Ascending aorta (tissue), 2 donors: ENCODE data around the gene FAM131B. TPM values are rescaled to one million over a fixed set of nuclear protein-coding genes. Genes with fewer than 3 reads are reported as not detected.

Source experiments
- DNase-seq, 2 donors: peaks; one replicate each; pipeline ENCODE4 v3.0.0-alpha.2; 2019; ENCODE audit warnings: low spot score in 2 of 2
- H3K27ac ChIP-seq, 2 donors: fragments of 200-600 bp; sonication (generic); one replicate each; pipeline ENCODE4 v1.5.1; 2016 to 2017; ENCODE audit warnings: mild to moderate bottlenecking in 1 of 2
- H3K27me3 ChIP-seq: fragments of 200-600 bp; sonication (generic); one replicate; pipeline ENCODE4 v1.5.1; 2017
- H3K36me3 ChIP-seq, 2 donors: fragments of 200-600 bp; sonication (generic); one replicate each; pipeline ENCODE4 v1.5.1; 2016
- H3K4me1 ChIP-seq, 2 donors: fragments of 200-600 bp; sonication (generic); one replicate each; pipeline ENCODE4 v1.5.1; 2016 to 2017; ENCODE audit warnings: mild to moderate bottlenecking in 1 of 2
- H3K4me3 ChIP-seq, 2 donors: fragments of 200-600 bp; sonication (generic); one replicate each; pipeline ENCODE4 v1.5.1; 2016 to 2017; ENCODE audit warnings: mild to moderate bottlenecking in 1 of 2
- H3K9me3 ChIP-seq, 2 donors: fragments of 200-600 bp; sonication (generic); one replicate each; pipeline ENCODE4 v1.5.1; 2016
- intact Hi-C: fragments of 100-400 bp; cut with DNase I; formaldehyde crosslinking; loops from one replicate; pipeline ENCODE4 v1.15.1; 2023
- total RNA-seq: library from RNA; depleted of rRNA; stranded (reverse); fragments of >200 nt; gene quantifications from one replicate; pipeline ENCODE4 v1.1.0, GENCODE V29; 2016
- TF ChIP-seq, protein P1 (sequence below), 3 experiments: fragments of 200-600 bp in 2 of 3; fragments of 450-650 bp in 1 of 3; sonication (generic) in 2 of 3; IDR thresholded peaks; one replicate each; pipeline ENCODE4 v1.5.1; 2016 to 2019; ENCODE audit warnings: antibody characterized with exemption in 3 of 3, mild to moderate bottlenecking in 1 of 3, moderate library complexity in 1 of 3

FAM131B gene
- total RNA-seq, 1 donor from 2014 or later = 0.53 TPM

DNA sequence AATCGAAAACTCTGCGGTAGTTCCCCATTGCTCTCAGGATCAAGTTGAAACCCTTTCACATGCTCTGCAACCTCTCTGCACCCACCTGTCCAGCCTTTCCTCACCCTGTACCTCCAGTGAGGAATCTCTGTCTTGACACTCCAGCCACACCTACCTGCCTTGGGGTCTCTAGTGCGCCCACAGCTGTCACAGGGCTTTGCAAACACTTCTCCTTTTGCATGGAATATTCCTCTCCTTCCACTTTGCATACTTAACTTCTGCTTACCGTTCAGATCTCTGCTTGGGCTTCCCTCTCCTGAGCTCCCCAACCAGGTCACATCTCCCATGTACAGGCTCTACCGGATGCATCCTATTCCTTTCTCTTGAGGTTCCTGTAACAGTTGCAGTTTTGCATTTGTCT is 12.0 kb upstream of the FAM131B start:
- H3K27me3 ChIP-seq = no peaks in the 10 kb centered on the region
- TF ChIP-seq, protein P1, sequence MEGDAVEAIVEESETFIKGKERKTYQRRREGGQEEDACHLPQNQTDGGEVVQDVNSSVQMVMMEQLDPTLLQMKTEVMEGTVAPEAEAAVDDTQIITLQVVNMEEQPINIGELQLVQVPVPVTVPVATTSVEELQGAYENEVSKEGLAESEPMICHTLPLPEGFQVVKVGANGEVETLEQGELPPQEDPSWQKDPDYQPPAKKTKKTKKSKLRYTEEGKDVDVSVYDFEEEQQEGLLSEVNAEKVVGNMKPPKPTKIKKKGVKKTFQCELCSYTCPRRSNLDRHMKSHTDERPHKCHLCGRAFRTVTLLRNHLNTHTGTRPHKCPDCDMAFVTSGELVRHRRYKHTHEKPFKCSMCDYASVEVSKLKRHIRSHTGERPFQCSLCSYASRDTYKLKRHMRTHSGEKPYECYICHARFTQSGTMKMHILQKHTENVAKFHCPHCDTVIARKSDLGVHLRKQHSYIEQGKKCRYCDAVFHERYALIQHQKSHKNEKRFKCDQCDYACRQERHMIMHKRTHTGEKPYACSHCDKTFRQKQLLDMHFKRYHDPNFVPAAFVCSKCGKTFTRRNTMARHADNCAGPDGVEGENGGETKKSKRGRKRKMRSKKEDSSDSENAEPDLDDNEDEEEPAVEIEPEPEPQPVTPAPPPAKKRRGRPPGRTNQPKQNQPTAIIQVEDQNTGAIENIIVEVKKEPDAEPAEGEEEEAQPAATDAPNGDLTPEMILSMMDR (IDR thresholded peaks at IDR 0.05) = no peak
- intact Hi-C loops = no loop called here
- H3K36me3 ChIP-seq = no peaks in the 10 kb centered on the region
- H3K4me1 ChIP-seq = no peaks in the 10 kb centered on the region
- no peak for DNase-seq
- no peaks in the 10 kb centered on the region for H3K9me3 ChIP-seq
- H3K27ac ChIP-seq = no peak overlapping the region
- H3K4me3 ChIP-seq = no peak overlapping the region

DNA sequence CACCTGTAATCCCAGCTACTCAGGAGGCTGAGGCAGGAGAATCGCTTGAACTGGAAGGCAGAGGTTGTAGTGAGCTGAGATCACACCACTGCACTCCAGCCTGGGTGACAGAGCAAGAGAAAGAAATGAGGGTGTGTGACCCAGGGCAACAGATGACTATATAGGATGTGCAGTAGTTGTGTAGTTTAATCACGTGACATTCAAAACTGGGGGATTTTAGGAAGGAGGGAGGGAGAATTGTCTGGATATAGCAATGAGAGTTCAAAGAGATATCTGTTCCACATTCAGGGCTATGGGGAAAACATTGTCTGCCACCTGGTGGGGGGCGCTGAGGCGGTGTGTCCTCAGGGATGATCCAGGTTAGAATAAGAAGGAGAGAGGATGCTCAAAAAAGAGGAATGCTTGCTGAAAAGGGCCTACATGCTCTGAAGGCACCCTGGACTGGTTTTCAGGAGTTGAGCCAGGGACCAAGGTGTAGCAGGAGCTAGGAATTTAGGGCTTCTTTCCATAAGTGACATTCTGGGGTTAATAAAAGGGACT is 10.8 kb upstream of the FAM131B start:
- H3K4me3 ChIP-seq = no peak overlapping the region
- no peak overlapping the region for H3K27ac ChIP-seq
- no peaks in the 10 kb centered on the region for H3K4me1 ChIP-seq
- H3K9me3 ChIP-seq = no peaks in the 10 kb centered on the region
- TF ChIP-seq, protein P1 (IDR thresholded peaks at IDR 0.05) = no peak
- no peaks in the 10 kb centered on the region for H3K27me3 ChIP-seq
- no peaks in the 10 kb centered on the region for H3K36me3 ChIP-seq
- intact Hi-C loops = no loop called here
- no peak for DNase-seq

DNA sequence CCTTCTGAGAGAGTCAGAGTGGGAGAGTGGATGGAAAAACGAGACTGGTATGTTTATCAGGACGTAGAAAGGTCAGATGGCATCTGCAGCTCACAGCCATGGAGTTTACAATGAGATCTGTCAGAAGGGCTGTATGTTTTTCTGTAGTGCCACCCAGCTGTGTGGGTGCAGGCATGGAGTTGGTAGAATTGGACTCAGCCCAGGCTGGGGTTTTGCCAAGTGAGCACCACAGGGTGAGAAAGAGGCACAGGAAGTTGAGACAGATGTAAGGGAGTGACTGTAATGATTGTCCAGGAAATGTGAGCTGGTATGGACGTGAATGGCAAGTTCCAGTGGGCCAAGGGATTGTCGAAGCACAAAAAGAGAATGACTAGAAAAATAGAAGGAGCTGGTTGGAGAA is 9.6 kb upstream of the FAM131B start:
- Histone ChIP-seq H3K27me3 (no peaks in the 10 kb centered on the region), H3K27ac (no peak overlapping the region), H3K9me3 (no peaks in the 10 kb centered on the region), H3K4me1 (no peaks in the 10 kb centered on the region), H3K36me3 (no peaks in the 10 kb centered on the region), H3K4me3 (no peak overlapping the region)
- TF ChIP-seq, protein P1 (IDR thresholded peaks at IDR 0.05) = no peak
- no peak for DNase-seq
- intact Hi-C loops = no loop called here

DNA sequence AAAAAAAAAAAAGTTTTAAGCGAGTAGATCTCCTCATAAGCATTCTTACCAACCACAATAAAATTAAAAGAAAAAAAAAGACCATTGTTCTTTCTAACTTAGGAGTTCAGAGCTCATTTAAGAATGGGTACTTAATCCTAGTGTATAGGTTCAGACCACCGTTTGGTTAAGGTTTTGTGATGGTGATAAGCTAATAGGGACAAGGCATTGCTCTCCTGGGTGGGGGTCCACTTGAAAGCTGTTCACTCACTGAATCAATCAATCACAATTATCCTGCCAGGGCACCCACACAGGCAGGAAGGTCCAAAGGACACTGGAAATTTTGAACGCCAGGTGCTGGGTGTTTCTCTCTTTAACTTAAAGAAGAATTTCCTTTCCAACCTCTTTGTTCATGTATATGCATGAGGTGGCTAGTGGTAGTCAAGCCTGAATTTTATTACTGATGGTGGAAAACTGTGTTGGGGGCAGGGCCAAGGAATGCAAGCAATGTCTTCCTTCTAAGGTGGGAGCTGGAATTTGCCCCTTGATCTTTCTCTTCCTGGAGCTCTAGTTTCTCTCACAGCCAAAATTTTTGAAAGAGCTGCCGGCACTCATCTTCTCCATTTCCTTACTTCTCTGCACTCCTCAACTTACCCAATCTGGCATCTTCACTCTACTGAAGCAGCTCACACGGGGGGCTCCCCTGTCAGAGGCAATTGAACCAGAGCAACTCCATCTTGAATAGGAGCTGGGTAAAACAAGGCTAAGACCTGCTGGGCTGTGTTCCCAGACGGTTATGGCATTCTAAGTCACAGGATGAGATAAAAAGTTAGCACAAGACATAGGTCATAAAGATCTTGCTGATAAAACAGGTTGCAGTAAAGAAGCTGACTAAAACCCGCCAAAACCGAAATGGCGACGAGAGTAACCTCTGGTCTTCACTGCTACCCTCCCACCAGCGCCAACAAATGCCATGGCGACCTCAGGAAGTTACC is 7.5 kb upstream of the FAM131B start:
- H3K27ac ChIP-seq = no peak overlapping the region
- TF ChIP-seq, protein P1 (IDR thresholded peaks at IDR 0.05) = no peak
- no peak for DNase-seq
- H3K4me1 ChIP-seq = no peaks in the 10 kb centered on the region
- no peak overlapping the region for H3K4me3 ChIP-seq
- H3K9me3 ChIP-seq = no peaks in the 10 kb centered on the region
- intact Hi-C loops = no loop called here
- no peaks in the 10 kb centered on the region for H3K36me3 ChIP-seq
- H3K27me3 ChIP-seq = no peaks in the 10 kb centered on the region

DNA sequence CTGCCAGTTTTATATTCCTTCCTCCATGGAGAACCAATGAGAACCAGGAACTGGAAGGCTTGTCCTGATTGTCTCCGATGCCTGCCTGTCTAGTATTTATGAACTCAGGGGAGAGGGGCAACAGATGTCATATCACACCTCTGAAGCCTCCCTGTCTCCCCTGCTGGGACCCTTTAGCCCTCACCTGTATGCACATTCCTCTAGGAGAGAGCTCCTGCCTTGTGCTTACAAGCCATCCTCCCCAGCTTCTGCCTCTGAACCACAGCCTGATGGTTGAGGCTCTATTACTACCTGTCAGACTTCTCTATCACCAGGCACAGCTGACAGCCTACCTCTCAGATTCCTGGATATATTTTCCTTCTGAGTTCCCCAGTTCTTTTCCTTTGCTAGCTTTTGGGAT is 5.9 kb upstream of the FAM131B start:
- intact Hi-C loops = no loop called here

More for the DNA sequence above, 5.9 kb upstream of the FAM131B start:
- H3K36me3 ChIP-seq = no peaks in the 10 kb centered on the region
- H3K27me3 ChIP-seq = no peaks in the 10 kb centered on the region
- TF ChIP-seq, protein P1 (IDR thresholded peaks at IDR 0.05) = no peak
- DNase-seq = no peak
- H3K4me3 ChIP-seq = no peak overlapping the region
- no peaks in the 10 kb centered on the region for H3K4me1 ChIP-seq
- no peaks in the 10 kb centered on the region for H3K9me3 ChIP-seq
- no peak overlapping the region for H3K27ac ChIP-seq
